Suprapubic skin (tissue), 4 donors: ENCODE results near the gene CXXC5. TPM values are rescaled to one million over a fixed set of nuclear protein-coding genes. Genes with fewer than 3 reads are reported as not detected.
"Not testable (repeated sequence)": the region's sequence is repeated elsewhere in the genome, so short reads cannot be mapped to it uniquely, and the experiment has no call there.

ENCODE experiments used
- DNase-seq, 2 donors: peaks; one replicate each; pipeline ENCODE4 v3.0.0-alpha.2; 2019; ENCODE audit warnings: low spot score in 2 of 2
- H3K27ac ChIP-seq: fragments of 200-600 bp; sonication (generic); one replicate; pipeline ENCODE4 v1.5.1; 2019
- H3K27me3 ChIP-seq: fragments of 200-600 bp; sonication (generic); one replicate; pipeline ENCODE4 v1.5.1; 2019
- H3K36me3 ChIP-seq: fragments of 200-600 bp; sonication (generic); one replicate; pipeline ENCODE4 v1.5.1; 2019
- H3K4me1 ChIP-seq: fragments of 200-600 bp; sonication (generic); one replicate; pipeline ENCODE4 v1.5.1; 2019
- H3K4me3 ChIP-seq: fragments of 200-600 bp; sonication (generic); one replicate; pipeline ENCODE4 v1.5.1; 2019; ENCODE audit warnings: mild to moderate bottlenecking
- H3K9me3 ChIP-seq: fragments of 200-600 bp; sonication (generic); one replicate; pipeline ENCODE4 v1.5.1; 2019
- EP300 ChIP-seq: sonication (generic); formaldehyde crosslinking; IDR thresholded peaks from one replicate; pipeline ENCODE4 v1.6.1; 2017; ENCODE audit warnings: antibody characterized with exemption
- POLR2A ChIP-seq, 2 donors: fragments of 450-650 bp; IDR thresholded peaks; one replicate each; pipeline ENCODE4 v1.6.1; 2017; ENCODE audit warnings: antibody characterized with exemption in 2 of 2, mild to moderate bottlenecking in 2 of 2, moderate library complexity in 2 of 2
- POLR2AphosphoS5 ChIP-seq, 3 donors: sonication (generic); formaldehyde crosslinking; IDR thresholded peaks; one replicate each; pipeline ENCODE4 v1.6.1; 2017; ENCODE audit warnings: antibody characterized with exemption in 3 of 3
- WGBS: methylation state at CpG from one replicate; pipeline ENCODE4 v1.1.5; 2018; 5-methylcytosine and 5-hydroxymethylcytosine counted together
- total RNA-seq, 4 donors: library from RNA; depleted of rRNA; stranded (reverse); fragments of >200 nt; gene quantifications; one replicate each; pipeline ENCODE4 v1.1.0, GENCODE V29; 2016
- TF ChIP-seq, protein P1 (sequence below), 2 donors: fragments of 200-600 bp in 1 of 2; fragments of 450-650 bp in 1 of 2; sonication (generic) in 1 of 2; IDR thresholded peaks; one replicate each; pipeline ENCODE4 v1.5.1; 2016 to 2019; ENCODE audit warnings: antibody characterized with exemption in 2 of 2, mild to moderate bottlenecking in 1 of 2, moderate library complexity in 1 of 2

Gene CXXC5
- total RNA-seq, 4 donors from 2014 or later: 21.8 to 40.6 (median 30.1) TPM

GRCh38 chr5:139712412-139712811, 64.3 kb downstream of the CXXC5 start:
- no peak overlapping the region for H3K4me3 ChIP-seq
- peaks cover 42% of the 10 kb centered on the region for H3K4me1 ChIP-seq

GRCh38 chr5:139713898-139714297, 65.7 kb downstream of the CXXC5 start:
- 96% methylated on average over 8 of the region's 12 CpGs for WGBS
- DNase-seq, H3K4me3 ChIP-seq, H3K36me3 ChIP-seq, H3K27ac ChIP-seq, H3K9me3 ChIP-seq: not testable (repeated sequence)
- Histone ChIP-seq H3K27me3 (peaks cover 16% of the 10 kb centered on the region), H3K4me1 (peaks cover 33% of the 10 kb centered on the region)

More at GRCh38 chr5:139712412-139712811, 64.3 kb downstream of the CXXC5 start:
- WGBS: 81% methylated on average over 2 of the region's 5 CpGs
- Histone ChIP-seq H3K27me3 (peaks cover 16% of the 10 kb centered on the region), H3K36me3 (no peaks in the 10 kb centered on the region), H3K9me3 (no peaks in the 10 kb centered on the region), H3K27ac (no peak overlapping the region)
- no peak for DNase-seq
- TF ChIP-seq POLR2AphosphoS5 (IDR thresholded peaks at IDR 0.05) (no peak), EP300 (no peak), POLR2A (IDR thresholded peaks at IDR 0.05) (no peak)
- TF ChIP-seq, protein P1, sequence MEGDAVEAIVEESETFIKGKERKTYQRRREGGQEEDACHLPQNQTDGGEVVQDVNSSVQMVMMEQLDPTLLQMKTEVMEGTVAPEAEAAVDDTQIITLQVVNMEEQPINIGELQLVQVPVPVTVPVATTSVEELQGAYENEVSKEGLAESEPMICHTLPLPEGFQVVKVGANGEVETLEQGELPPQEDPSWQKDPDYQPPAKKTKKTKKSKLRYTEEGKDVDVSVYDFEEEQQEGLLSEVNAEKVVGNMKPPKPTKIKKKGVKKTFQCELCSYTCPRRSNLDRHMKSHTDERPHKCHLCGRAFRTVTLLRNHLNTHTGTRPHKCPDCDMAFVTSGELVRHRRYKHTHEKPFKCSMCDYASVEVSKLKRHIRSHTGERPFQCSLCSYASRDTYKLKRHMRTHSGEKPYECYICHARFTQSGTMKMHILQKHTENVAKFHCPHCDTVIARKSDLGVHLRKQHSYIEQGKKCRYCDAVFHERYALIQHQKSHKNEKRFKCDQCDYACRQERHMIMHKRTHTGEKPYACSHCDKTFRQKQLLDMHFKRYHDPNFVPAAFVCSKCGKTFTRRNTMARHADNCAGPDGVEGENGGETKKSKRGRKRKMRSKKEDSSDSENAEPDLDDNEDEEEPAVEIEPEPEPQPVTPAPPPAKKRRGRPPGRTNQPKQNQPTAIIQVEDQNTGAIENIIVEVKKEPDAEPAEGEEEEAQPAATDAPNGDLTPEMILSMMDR (IDR thresholded peaks at IDR 0.05): no peak

DNA sequence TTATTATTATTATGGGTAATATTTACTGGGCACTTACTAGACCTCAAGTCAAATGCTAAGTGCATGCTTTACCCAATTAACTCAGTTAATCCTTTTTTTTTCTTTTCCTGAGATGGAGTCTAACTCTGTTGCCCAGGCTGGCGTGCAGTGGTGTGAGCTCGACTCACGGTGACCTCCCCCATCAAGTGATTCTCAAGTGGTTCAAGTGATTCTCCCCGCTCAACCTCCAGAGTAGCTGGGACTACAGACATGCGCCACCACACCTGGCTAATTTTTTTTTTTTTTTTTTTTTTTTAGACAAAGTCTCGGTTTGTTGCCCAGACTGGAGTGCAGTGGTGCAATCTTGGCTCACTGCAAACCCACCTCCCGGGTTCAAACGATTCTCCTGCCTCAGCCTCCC, 69.1 kb downstream of the CXXC5 start:
- Histone ChIP-seq H3K4me3 (no peak overlapping the region), H3K27ac (no peak overlapping the region), H3K36me3 (no peaks in the 10 kb centered on the region), H3K4me1 (no peaks in the 10 kb centered on the region), H3K27me3 (no peaks in the 10 kb centered on the region), H3K9me3 (peaks cover 5% of the 10 kb centered on the region)
- TF ChIP-seq POLR2A (IDR thresholded peaks at IDR 0.05) (no peak), POLR2AphosphoS5 (IDR thresholded peaks at IDR 0.05) (no peak)
- TF ChIP-seq, protein P1 (IDR thresholded peaks at IDR 0.05): no peak
- no peak for DNase-seq
- 95% methylated on average over 8 of the region's 8 CpGs for WGBS

- H3K36me3 ChIP-seq: not testable (repeated sequence)
- WGBS: 95% methylated on average over 2 of the region's 2 CpGs
Observed at GRCh38 chr5:139718403-139718802, 70.3 kb downstream of the CXXC5 start.

GRCh38 chr5:139719970-139720369, 71.8 kb downstream of the CXXC5 start:
- H3K27me3 ChIP-seq, H3K36me3 ChIP-seq, H3K4me3 ChIP-seq, H3K9me3 ChIP-seq, H3K4me1 ChIP-seq, H3K27ac ChIP-seq, DNase-seq: not testable (repeated sequence)
- 95% methylated on average over 3 of the region's 3 CpGs for WGBS

More at GRCh38 chr5:139718403-139718802, 70.3 kb downstream of the CXXC5 start:
- not testable (repeated sequence) for H3K4me1 ChIP-seq, H3K9me3 ChIP-seq, H3K4me3 ChIP-seq, H3K27me3 ChIP-seq, H3K27ac ChIP-seq, DNase-seq

DNA sequence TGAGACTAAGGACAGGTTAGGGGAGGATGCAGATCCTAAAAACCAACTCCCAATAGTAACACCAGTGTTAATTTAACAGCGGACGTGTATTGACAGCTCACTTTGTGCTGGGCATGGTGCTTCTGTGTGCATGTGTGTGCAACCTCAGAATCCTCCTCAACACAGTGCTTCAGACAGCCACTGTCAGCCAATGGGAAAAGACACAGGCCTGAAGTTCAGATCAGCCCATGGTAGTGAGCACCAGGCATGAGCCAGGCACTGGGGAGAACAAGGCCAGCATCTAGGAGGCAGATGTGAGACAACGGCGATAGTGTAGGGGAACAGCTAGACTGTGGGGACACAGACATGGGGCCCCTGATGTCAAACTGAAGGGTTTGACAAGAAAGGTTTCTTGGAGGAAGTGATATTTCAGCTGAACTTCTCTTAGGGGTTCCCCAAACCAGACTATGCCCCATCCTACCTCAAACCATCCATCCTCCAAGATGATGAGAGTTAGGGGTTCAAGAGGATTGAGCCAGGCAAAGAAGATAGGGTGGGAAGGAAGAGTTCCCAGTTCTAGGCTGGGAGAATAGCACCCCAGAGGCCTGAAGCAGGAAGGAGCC, 75.9 kb downstream of the CXXC5 start:
- H3K27ac ChIP-seq: no peak overlapping the region
- H3K27me3 ChIP-seq: no peaks in the 10 kb centered on the region
- TF ChIP-seq, protein P1 (IDR thresholded peaks at IDR 0.05): no peak
- TF ChIP-seq POLR2AphosphoS5 (IDR thresholded peaks at IDR 0.05): no peak
- no peak for TF ChIP-seq EP300
- no peak for TF ChIP-seq POLR2A (IDR thresholded peaks at IDR 0.05)

More for the DNA sequence above, 75.9 kb downstream of the CXXC5 start:
- no peaks in the 10 kb centered on the region for H3K4me1 ChIP-seq
- no peak overlapping the region for H3K4me3 ChIP-seq
- H3K9me3 ChIP-seq: no peaks in the 10 kb centered on the region
- DNase-seq: no peak
- WGBS: 95% methylated on average over 4 of the region's 4 CpGs
- no peaks in the 10 kb centered on the region for H3K36me3 ChIP-seq
